Erythroblast (primary cell): ENCODE measurements around the gene NKAIN1.

Source experiments
- GATA1 ChIP-seq: IDR thresholded peaks from 2 replicates; pipeline ENCODE4 v1.6.1; 2011; ENCODE audit warnings: low read depth, mild to moderate bottlenecking, control low read depth, low read length, moderate library complexity
- POLR2A ChIP-seq: IDR thresholded peaks from 2 replicates; pipeline ENCODE4 v1.6.1; 2011; ENCODE audit warnings: mild to moderate bottlenecking, low read length

DNA sequence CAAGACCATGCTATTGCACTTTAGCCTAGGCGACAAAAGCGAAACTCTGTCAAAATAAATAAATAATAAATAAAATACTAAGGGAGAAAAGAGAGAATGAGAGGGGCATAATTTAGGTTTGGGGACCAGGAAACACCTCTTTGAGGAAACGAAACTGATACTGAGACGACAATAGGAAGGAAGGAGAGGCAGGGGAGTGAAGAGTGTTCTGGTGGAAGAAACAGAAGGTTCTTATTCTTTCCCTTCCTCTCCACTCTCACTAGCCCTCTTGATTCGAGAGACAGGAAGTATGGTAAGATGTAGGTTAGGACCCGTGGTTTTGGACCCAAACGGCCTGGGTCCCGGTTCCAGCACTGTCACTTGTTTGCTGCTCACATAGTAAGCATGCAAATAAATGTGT is 1.6 kb upstream of the NKAIN1 start:
- no peak for TF ChIP-seq POLR2A
- no peak for TF ChIP-seq GATA1
